ENCODE measurements around the gene LCA5L. TPM values are rescaled to one million over a fixed set of nuclear protein-coding genes. Genes with fewer than 3 reads are reported as not detected.

LCA5L gene
- total RNA-seq, 1 donor, result 2.2 TPM

DNA sequence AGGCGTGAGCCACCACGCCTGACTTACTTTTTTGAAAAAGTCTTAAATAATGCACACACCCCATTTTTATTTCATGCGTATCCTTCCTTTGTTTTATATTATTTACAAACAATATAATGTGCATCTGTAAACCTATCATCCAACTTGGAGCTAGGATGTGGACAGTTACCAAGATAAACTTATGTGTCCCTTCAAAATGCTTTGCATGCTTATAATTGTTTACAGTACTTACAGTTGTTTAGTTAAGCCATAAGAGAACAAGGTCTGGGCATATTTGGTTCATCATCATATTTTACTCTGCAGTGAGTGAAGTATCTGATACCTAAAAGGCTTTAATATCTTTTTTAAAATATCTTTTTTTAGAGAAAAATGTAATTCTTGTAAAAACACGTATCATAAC is 80.6 kb downstream of the LCA5L start:
- Histone ChIP-seq H3K9me3 (ENCODE audit: low read depth, low read length) (no peaks in the 10 kb centered on the region), H2AFZ (ENCODE audit: low read length) (no peak overlapping the region), H3K4me3 (ENCODE audit: insufficient read depth, low read length) (no peak overlapping the region), H3K4me2 (ENCODE audit: insufficient read depth, low read length) (no peak overlapping the region), H3K27me3 (ENCODE audit: insufficient read depth, low read length) (no peaks in the 10 kb centered on the region), H3K79me2 (ENCODE audit: insufficient read depth, low read length) (no peaks in the 10 kb centered on the region), H4K20me1 (ENCODE audit: insufficient read depth, low read length) (no peaks in the 10 kb centered on the region), H3K36me3 (ENCODE audit: insufficient read depth, low read length) (no peaks in the 10 kb centered on the region), H3K27ac (ENCODE audit: low read depth, low read length) (no peak overlapping the region), H3K4me1 (ENCODE audit: insufficient read depth, low read length) (no peaks in the 10 kb centered on the region)
- no peak for TF ChIP-seq CTCF (IDR thresholded peaks at IDR 0.05; ENCODE audit: extremely low read depth, low read depth, low read length)
- no peak for DNase-seq (ENCODE audit: insufficient read length, low spot score, missing footprints)

DNA sequence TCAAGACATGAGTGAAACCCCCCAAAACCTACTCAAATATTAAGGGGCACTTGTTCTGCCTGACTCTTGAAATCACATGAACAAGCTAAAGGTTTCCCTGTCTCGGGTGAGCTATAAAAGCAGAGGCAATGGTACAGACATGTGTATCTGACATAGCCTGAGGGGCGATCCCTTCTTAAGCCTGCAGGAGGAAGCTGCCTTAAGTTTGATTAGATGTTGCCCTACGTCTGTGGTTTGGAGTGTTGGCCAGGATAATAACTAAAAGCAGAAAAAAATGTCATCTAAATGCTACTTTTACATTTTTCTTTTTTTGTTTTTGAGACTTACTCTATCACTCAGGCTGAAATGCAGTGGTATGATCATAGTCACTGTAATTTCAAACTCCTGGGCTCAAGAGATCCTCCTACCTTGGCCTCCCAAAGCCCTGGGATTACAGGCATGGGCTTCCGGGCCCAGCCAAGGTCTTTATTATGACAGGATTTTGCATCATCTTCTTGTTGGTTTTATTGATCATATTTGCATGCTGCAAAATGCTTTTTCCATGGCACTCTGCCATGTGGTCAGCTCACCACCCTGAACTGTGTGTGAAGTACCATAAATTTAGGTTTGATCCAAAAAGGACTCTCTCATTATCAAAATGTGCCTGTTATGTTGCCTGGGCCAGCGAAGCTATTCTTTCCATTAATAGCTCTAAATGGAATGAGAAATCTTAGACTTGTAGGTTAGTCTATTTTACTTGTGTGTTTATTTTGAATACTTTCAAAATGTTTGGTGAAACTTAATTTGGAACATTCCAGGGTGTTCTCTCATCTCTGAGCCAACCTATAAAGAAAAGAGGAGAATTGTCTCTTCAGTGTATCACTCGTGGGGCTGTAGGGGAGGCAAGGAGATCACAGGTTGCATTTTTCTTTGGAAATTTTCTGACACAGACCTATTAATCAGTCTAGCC is 81.7 kb downstream of the LCA5L start:
- no peak for TF ChIP-seq CTCF (IDR thresholded peaks at IDR 0.05; ENCODE audit: extremely low read depth, low read depth, low read length)
- Histone ChIP-seq H3K79me2 (ENCODE audit: insufficient read depth, low read length) (no peaks in the 10 kb centered on the region), H3K4me1 (ENCODE audit: insufficient read depth, low read length) (no peaks in the 10 kb centered on the region), H2AFZ (ENCODE audit: low read length) (no peak overlapping the region), H3K36me3 (ENCODE audit: insufficient read depth, low read length) (no peaks in the 10 kb centered on the region), H3K4me2 (ENCODE audit: insufficient read depth, low read length) (no peak overlapping the region), H3K27me3 (ENCODE audit: insufficient read depth, low read length) (peaks cover 6% of the 10 kb centered on the region), H3K9me3 (ENCODE audit: low read depth, low read length) (no peaks in the 10 kb centered on the region), H3K4me3 (ENCODE audit: insufficient read depth, low read length) (no peak overlapping the region), H3K27ac (ENCODE audit: low read depth, low read length) (no peak overlapping the region), H4K20me1 (ENCODE audit: insufficient read depth, low read length) (no peaks in the 10 kb centered on the region)
- no peak for DNase-seq (ENCODE audit: insufficient read length, low spot score, missing footprints)

GRCh38 chr21:39362733-39363132 is 82.8 kb downstream of the LCA5L start:
- Histone ChIP-seq H3K27ac (ENCODE audit: low read depth, low read length) (no peak overlapping the region), H3K4me3 (ENCODE audit: insufficient read depth, low read length) (no peak overlapping the region), H3K4me1 (ENCODE audit: insufficient read depth, low read length) (no peaks in the 10 kb centered on the region), H2AFZ (ENCODE audit: low read length) (no peak overlapping the region), H3K4me2 (ENCODE audit: insufficient read depth, low read length) (no peak overlapping the region), H3K9me3 (ENCODE audit: low read depth, low read length) (no peaks in the 10 kb centered on the region), H3K27me3 (ENCODE audit: insufficient read depth, low read length) (peaks cover 9% of the 10 kb centered on the region), H3K79me2 (ENCODE audit: insufficient read depth, low read length) (no peaks in the 10 kb centered on the region), H4K20me1 (ENCODE audit: insufficient read depth, low read length) (no peaks in the 10 kb centered on the region), H3K36me3 (ENCODE audit: insufficient read depth, low read length) (no peaks in the 10 kb centered on the region)
- TF ChIP-seq CTCF (IDR thresholded peaks at IDR 0.05; ENCODE audit: extremely low read depth, low read depth, low read length), result no peak
- DNase-seq (ENCODE audit: insufficient read length, low spot score, missing footprints), result no peak

GRCh38 chr21:39359382-39359781 is 86.2 kb downstream of the LCA5L start:
- Histone ChIP-seq H4K20me1 (ENCODE audit: insufficient read depth, low read length) (no peaks in the 10 kb centered on the region), H3K4me1 (ENCODE audit: insufficient read depth, low read length) (no peaks in the 10 kb centered on the region), H3K36me3 (ENCODE audit: insufficient read depth, low read length) (no peaks in the 10 kb centered on the region), H3K27ac (ENCODE audit: low read depth, low read length) (no peak overlapping the region), H2AFZ (ENCODE audit: low read length) (no peak overlapping the region), H3K9me3 (ENCODE audit: low read depth, low read length) (no peaks in the 10 kb centered on the region), H3K4me2 (ENCODE audit: insufficient read depth, low read length) (no peak overlapping the region), H3K27me3 (ENCODE audit: insufficient read depth, low read length) (peaks cover 9% of the 10 kb centered on the region), H3K79me2 (ENCODE audit: insufficient read depth, low read length) (no peaks in the 10 kb centered on the region), H3K4me3 (ENCODE audit: insufficient read depth, low read length) (no peak overlapping the region)
- DNase-seq (ENCODE audit: insufficient read length, low spot score, missing footprints), result no peak
- no peak for TF ChIP-seq CTCF (IDR thresholded peaks at IDR 0.05; ENCODE audit: extremely low read depth, low read depth, low read length)

Data from osteoblast (primary cell).